ENCODE results near the gene SLC45A1.
"Not testable (repeated sequence)": the region's sequence is repeated elsewhere in the genome, so short reads cannot be mapped to it uniquely, and the experiment has no call there.

Gene SLC45A1

DNA sequence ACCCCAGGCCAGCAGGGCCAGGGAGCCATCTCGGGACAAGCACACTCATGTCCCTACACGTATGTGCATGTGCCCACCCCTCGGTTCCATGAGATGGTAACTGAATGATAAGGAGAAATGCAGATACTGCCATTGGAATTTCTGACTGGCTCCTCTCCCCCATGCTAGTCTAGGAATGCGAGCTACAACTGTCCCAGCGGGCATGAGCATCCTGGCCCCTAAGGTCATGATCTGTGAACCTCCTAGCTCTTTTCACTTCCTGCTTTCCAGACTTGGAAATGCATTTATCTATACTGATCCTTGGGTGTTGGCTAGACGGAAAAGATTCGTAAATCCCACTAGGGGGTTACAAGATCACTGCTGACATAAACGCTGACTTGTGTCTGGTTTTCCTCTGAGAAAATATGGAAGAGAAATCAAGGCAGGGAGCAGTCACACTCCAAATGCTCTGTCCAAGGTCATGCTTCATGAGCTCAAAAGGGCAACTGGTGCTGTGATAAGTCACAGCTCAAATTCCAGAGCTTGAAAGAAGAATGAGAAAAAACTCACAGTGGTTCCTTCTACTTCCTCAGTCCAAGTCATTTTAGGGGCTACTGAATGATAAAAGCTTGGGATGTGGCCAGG is 49.8 kb downstream of the SLC45A1 start:
- DNase-seq (ENCODE audit: low read depth in 2 of 2): no peak

DNA sequence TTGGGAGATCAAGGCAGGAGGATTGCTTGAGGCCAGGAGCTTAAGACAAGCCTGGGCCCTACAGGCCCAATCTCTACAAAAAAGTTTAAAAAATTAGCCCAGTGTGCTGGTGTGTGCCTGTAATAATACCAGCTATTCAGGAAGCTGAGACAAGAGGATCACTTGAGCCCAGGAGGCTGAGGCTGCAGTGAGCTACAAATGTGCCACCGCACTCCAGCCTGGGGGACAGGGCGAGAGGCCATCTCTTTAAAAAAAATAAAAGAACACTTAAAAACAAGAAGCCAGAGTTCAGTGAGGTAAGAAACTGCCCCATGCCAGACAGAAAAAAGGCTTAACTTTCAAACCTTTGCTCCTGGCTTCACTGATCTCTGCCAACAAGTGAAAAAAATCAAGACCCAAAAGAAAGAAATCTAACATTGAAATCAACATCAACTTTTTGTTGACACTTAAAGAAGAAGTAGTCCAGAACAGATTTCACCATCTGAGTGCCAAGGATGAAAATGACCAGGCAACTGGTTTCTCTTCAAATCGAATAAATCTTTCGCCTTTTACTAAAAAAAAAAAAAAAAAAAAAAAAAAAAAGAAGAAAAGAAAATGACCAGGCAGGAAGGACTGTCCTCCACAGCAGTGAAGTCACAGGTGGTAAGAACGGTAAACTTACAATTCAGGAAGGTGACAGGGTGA is 51.2 kb downstream of the SLC45A1 start:
- DNase-seq (ENCODE audit: low read depth in 2 of 2): no peak

GRCh38 chr1:8370046-8370881 is 52.4 kb downstream of the SLC45A1 start:
- DNase-seq (ENCODE audit: low read depth in 2 of 2): no peak

DNA sequence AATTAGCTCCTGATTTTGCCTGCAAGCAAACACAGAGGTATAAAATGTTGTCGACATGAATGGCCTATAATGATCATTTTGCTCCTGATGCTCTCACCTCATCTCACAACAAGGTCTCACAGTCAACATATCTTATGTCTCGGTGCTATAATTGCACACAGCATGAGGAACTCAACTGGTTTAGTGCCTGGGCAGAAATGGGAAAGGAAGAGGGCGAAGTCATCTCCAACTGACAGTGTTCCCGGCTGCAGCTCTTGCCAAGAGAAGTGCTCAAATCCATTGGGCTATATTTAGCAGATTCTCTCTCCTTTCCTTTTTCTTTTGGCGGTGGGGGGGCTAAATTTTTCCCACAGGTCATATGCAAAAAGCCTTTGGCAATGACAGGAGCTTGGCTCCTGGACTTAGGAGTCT is 53.0 kb downstream of the SLC45A1 start:
- DNase-seq (ENCODE audit: low read depth in 2 of 2): no peak

DNA sequence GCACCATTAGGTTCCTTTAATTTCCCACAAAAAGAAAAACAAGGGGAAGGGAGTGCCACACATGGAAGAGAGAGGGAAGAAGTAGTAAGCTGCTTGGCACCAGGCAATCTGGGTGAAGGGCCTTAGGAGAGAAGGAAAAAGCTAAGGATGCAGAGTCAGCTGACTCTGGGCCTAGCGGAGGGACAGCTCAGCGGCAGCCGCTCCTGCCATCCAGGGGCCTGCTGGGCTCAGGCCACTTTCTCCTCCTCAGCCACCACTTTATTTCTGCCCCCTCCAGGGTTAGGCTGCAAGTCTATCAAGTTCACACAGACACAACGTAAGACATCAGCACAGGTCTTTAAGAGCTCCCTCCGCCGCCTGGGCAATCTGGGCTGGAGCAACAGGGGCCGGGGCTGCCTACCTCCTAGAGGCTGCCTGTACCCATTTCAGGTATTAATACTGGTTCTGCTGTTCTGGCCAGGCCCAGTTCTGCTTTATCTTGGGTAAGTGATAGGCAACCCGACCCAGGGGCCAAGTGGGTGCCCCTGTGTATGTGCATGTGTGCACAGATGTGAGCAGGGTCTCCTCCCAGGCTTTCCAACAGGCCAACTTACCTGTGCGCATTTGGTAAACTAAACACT is 53.6 kb downstream of the SLC45A1 start:
- no peak for DNase-seq (ENCODE audit: low read depth in 2 of 2)

GRCh38 chr1:8373125-8373524 is 55.2 kb downstream of the SLC45A1 start:
- DNase-seq (ENCODE audit: low read depth in 2 of 2): no peak

DNA sequence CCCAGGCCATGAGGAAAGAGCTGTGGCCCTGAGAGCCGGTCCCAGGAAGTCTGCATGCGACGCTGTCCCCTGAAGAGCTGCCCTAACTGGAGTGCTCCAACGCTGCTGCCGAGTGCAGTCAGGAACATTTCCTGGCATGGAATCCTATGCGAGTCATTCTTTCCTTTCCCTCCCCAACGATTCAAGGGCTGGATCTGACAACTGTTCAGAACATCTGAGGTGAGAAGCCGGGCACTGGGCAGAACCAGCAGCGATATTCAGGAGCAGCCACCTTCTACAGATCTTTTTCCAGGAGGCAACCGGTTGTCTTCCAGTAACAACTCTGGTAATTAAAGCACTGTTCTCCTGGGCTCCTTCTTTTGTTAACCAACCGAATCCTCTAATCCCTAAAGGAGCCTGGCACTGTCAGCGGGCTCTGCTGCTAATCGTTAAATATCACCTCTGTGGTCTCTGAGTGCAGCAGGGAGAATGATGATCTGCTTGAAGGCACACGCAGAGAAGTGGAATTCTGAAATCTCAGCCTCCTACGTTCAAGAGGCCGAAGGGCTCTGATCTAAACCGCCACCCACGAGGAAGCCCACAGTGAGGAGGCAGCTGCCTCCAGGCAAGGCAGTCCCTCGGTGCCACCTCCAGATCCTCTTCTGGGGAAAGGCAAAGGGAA is 55.8 kb downstream of the SLC45A1 start:
- DNase-seq (ENCODE audit: low read depth in 2 of 2): no peak

DNA sequence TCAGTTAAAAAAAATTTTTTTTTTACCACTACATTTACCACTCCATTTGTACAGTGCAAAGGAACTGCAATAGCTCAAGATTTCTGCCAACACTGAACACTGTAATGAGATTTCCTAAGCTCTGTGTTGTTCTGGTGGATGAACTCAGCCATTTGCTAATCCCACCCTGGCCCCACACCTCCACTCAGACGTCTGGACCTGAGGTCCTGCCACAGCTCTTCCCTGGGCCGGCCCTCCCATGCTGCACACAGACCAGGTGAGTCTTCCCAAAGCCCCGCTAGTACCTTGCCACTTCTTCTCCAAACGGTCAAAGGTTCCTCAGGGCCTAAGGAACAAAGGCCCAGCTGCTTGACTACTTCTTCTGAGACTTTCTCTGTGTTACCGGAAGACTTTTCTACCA is 56.4 kb downstream of the SLC45A1 start:
- no peak for DNase-seq (ENCODE audit: low read depth in 2 of 2)

DNA sequence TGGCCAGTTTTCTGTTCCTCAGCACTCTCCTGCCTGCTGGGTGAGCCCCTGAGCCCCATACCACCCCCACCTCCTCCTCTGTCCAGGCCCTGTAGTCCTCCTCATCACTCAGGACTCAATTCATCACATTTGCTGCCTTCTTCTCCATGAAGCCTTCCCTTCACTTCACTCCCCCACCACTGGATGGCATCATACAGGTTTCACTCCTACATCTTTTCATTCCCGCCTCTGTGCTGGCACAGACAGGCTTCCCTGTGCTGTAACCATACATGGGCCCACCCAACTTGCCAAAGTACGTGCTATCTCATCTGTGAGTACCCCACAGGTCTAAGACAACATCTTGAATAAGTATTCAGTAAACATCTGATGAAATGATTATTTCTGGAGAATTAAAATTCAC is 56.9 kb downstream of the SLC45A1 start:
- DNase-seq (ENCODE audit: low read depth in 2 of 2): no peak

DNA sequence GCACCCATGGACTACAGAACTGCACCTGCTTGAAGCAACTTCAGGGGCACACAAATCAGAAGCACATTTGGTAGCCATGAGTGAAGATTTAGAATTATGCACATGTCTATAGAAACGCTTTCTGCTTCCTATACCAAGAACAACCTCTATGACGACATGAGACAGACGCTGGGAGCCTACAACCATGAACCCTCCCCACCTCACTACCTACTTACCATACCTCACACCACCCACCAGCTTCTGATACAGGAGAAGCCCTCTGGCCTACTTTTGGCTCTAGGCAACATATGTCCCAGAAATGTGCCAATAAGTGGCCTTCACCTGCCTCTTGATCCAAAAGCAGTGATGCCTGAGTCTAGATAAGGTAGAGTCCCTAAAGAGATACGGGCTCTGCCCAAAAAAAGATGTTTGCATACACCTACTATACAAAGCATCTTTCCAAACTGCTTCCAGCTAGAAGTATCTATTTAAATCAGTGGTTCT is 58.5 kb downstream of the SLC45A1 start:
- no peak for DNase-seq (ENCODE audit: low read depth in 2 of 2)

DNA sequence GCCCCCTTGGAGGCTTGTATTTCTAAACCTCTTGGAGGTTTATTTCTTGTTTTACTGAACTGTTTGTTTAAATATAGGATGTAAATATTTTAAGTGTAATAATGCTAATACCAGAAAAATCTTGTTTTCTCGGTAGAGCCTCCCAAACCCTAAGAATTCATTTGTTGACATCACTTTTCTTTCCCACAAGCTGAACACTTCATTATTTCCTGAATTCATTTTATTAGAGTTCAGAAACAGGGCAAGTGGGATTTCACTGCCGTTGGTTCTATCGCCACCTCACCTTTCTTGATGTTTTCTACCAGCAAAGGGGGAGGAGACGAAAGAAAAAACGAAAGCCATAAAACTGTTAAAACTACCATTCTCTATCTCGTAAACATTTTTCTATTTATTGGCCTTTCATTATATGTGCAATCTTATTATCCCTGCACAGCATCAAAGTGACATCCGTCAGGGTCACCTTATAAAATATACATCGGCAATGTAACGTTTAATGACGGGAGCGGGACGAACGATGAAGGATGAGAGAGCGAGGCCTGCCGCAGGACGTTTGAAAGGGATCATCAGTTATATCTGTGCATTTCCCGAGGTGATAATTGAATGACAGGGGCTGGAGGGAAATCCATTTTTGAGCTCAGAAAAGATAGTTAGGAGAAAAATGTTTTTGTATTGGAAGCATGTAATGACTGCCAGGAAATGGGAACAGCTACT is 59.5 kb downstream of the SLC45A1 start:
- no peak for DNase-seq (ENCODE audit: low read depth in 2 of 2)

DNA sequence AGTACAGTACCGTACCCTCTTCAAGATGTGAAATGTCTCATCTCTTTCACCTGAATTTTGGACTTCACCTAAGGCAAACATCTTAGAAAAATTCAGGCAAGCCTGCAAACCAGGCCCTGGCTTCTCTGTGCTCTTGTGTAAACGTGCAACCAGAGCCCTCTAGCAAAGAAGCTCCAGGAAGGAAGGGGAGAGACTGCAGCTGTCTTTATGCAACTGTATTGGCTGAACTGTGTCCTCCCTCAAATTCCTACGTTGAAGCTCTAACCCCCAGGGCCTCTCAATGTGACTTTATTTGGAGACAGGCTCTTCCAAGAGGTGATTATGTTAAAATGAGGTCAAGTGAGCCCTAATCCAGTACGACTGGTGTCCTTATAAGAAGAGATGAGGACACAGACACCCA is 60.3 kb downstream of the SLC45A1 start:
- DNase-seq (ENCODE audit: low read depth in 2 of 2): no peak

- DNase-seq (ENCODE audit: low read depth in 2 of 2): no peak
Observed at GRCh38 chr1:8378981-8379470, 61.1 kb downstream of the SLC45A1 start.

GRCh38 chr1:8379513-8380186 is 61.7 kb downstream of the SLC45A1 start:
- DNase-seq (ENCODE audit: low read depth in 2 of 2): no peak

DNA sequence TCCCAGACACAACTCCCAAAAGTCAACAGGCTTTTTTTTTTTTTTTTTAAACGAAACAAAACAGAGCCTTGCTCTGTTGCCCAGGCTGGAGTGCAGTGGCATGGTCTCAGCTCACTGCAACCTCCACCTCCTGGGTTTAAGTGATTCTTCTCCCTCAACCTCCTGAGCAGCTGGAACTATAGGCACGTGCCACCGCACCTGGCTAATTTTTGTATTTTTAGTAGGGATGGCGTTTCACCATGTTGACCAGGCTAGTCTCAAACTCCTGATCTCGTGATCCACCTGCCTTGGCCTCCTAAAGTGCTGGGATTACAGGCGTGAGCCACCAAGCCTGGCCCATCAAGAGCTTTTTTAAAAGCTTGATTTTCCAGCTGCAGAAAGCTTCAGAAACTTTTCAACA is 62.4 kb downstream of the SLC45A1 start:
- DNase-seq (ENCODE audit: low read depth in 2 of 2): not testable (repeated sequence)

DNA sequence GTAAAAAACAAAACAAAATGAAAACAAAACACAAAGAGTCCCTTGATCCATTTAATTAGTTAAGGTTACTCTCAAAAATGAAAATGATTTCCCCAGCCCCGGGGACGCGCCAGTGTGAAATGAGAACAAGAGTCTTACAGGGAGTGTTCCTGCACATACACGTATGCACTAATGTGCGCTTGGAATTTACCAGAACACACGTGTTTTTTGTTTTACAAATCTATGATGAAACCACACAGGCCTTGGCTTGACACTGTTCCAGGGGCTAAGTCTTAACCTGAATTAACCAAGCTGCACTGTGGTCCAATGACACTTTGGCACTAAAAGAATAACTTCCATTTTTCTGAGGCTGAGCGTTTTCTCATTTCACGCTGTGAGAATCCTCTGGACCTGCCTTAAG is 63.7 kb downstream of the SLC45A1 start:
- no peak for DNase-seq (ENCODE audit: low read depth in 2 of 2)

DNA sequence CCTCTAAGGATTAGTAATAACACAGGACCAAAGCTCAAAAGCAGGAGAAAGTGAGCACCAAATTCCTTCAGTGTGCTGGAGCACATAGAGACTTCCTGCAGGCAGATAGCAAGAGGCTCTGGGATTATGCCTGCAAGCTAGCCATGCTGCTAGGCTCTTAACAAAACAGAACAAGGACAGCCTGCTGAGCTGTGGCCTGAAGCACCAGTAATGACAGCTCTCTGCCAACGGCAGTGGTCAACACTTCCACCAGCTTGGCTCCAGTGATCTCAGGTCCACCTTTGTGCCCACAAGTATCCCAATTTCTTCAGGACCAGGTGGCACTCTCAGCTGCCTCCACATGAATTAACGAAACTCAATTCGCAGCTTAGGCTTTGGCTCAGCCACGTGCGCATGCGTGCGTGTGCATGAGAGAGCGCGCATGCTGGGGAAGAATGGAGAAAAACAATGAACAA is 64.2 kb downstream of the SLC45A1 start:
- DNase-seq (ENCODE audit: low read depth in 2 of 2): no peak

DNA sequence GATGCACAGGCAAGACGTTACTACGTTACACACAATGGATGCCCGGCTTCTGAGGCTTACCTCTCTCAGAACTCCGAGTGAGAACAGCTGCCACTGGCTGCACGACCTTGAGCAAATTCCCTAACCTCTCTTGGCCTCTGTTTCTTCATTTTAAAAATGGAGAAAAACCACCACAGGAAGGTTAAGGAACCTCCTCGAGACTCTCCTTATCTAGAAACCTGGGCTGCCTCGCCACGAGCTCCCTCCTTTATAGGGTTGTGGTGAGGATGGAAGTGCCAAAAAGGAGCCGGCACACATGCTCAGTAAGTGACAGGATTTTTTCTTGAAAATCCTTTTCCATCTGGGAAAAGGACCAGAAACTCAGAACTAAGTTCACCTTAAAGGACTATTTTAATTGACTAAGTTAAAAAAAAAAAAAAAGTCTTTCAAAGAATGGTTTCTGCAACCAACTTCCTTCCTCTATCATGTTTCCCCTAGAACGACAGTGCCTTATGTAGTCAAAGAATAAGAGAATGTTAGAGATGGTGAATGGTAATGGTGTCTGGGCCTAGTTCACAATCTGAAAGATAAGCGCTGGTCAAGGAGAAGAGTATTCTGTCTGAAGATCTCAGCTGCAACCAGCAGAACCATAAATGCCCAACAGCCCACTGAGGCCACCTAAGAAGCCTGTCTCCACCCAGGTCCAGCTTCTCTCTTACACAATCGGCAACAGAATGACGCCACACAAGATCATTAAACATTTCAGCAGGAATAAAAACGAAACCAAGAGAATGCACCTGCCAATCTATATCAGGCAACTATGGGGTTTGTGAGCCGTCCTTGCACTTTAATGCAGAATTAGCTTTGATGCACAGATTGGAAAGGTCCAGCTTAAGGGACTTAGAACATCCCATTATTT is 64.9 kb downstream of the SLC45A1 start:
- DNase-seq (ENCODE audit: low read depth in 2 of 2): no peak

DNA sequence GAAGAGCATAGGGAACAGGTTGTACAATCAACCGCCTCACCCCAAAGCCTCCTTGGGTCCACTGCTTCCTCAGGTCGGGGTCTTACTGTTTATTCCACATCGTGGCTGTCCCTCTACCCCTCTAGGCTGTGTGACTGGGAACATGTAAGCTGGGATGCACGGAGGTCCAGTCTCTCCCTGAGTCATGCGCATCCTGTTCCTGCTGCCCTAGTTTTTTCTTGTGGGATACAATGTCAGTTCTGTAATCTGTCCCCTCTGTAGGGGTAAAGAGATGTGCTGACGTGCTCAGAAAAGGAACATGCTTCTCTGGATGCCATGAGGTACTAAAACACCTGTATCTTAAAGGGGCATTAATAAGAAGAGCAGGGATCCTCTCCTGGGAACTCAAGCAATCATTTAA is 66.2 kb downstream of the SLC45A1 start:
- no peak for DNase-seq (ENCODE audit: low read depth in 2 of 2)
